IMR-90 (cell line): ENCODE results near the gene ECSIT. TPM values are rescaled to one million over a fixed set of nuclear protein-coding genes. Genes with fewer than 3 reads are reported as not detected.

Experiments
- ATAC-seq: fragments of 200-7000 bp; cut with Tn5 transposase; 2 replicates; pipeline ENCODE4 v1.9.1; 2020; ENCODE audit warnings: low read depth, mild to moderate bottlenecking, moderate library complexity
- BruUV-seq: library from RNA; stranded (reverse); fragments of 400-500 nt; replicated peaks from 2 replicates; lab custom pipeline; 2021; lab: Mats Ljungman, UMichigan
- CTCF ChIA-PET: fragments of 300-600 bp; formaldehyde crosslinking; extraction: SDS; loops from one replicate; lab custom pipeline; 2021; ENCODE audit warnings: antibody characterized with exemption; lab: Yijun Ruan, JAX
- POLR2A ChIA-PET: fragments of 300-600 bp; sonication (Branson Sonifier 250); formaldehyde crosslinking; loops from one replicate; lab custom pipeline; 2022; ENCODE audit warnings: antibody characterized with exemption; ENCODE audit not compliant: unreplicated experiment; lab: Charles Lee
- DNase-seq: peaks from one replicate; pipeline ENCODE4 v3.0.0; 2013
- H2AFZ ChIP-seq: replicated peaks from 2 replicates; pipeline ENCODE3; 2013; ENCODE audit warnings: low read length, mild to moderate bottlenecking; ENCODE audit not compliant: poor library complexity
- H2AK5ac ChIP-seq: 2 replicates; pipeline ENCODE4 v1.6.1; 2013; ENCODE audit warnings: low read depth, low read length, inconsistent platforms
- H2AK9ac ChIP-seq: replicated peaks from 2 replicates; pipeline ENCODE3; 2013; ENCODE audit warnings: mild to moderate bottlenecking, low read depth, low read length, moderate library complexity; ENCODE audit not compliant: poor library complexity
- H2BK120ac ChIP-seq: 2 replicates; pipeline ENCODE4 v1.6.1; 2013; ENCODE audit warnings: low read depth, low read length, inconsistent platforms
- H2BK15ac ChIP-seq: 3 replicates; pipeline ENCODE4 v1.6.1; 2013; ENCODE audit warnings: low read depth, low read length, inconsistent platforms
- H2BK20ac ChIP-seq: 2 replicates; pipeline ENCODE4 v1.6.1; 2013; ENCODE audit warnings: low read depth, mild to moderate bottlenecking, inconsistent platforms, low read length, moderate library complexity
- H2BK5ac ChIP-seq: 2 replicates; pipeline ENCODE4 v1.6.1; 2013; ENCODE audit warnings: mild to moderate bottlenecking, low read depth, low read length, inconsistent platforms; ENCODE audit not compliant: poor library complexity, severe bottlenecking
- H3K14ac ChIP-seq: replicated peaks from 2 replicates; pipeline ENCODE4 v1.6.1; 2013; ENCODE audit warnings: low read depth, low read length, inconsistent platforms
- H3K18ac ChIP-seq: 2 replicates; pipeline ENCODE4 v1.6.1; 2013; ENCODE audit warnings: low read depth, low read length, control low read depth
- H3K23ac ChIP-seq: 2 replicates; pipeline ENCODE4 v1.6.1; 2013; ENCODE audit warnings: low read depth, low read length, inconsistent platforms
- H3K27ac ChIP-seq: 2 replicates; pipeline ENCODE4 v1.5.1; 2013; ENCODE audit warnings: mild to moderate bottlenecking, control low read depth, low read length; ENCODE audit not compliant: insufficient read depth
- H3K27me3 ChIP-seq: 2 replicates; pipeline ENCODE4 v1.6.1; 2013; ENCODE audit warnings: low read length; ENCODE audit not compliant: control insufficient read depth, insufficient read depth
- H3K36me3 ChIP-seq: 2 replicates; pipeline ENCODE4 v1.6.1; 2013; ENCODE audit warnings: low read length, mixed read lengths; ENCODE audit not compliant: control insufficient read depth, insufficient read depth
- H3K4ac ChIP-seq: 2 replicates; pipeline ENCODE4 v1.6.1; 2013; ENCODE audit warnings: low read depth, low read length, inconsistent platforms
- H3K4me1 ChIP-seq: 2 replicates; pipeline ENCODE4 v1.6.1; 2013; ENCODE audit warnings: low read length, mixed read lengths; ENCODE audit not compliant: control insufficient read depth, insufficient read depth
- H3K4me2 ChIP-seq: 2 replicates; pipeline ENCODE4 v1.6.1; 2013; ENCODE audit warnings: low read depth, mild to moderate bottlenecking, control low read depth, low read length, moderate library complexity
- H3K4me3 ChIP-seq: 2 replicates; pipeline ENCODE4 v1.5.1; 2013; ENCODE audit warnings: low read depth, mild to moderate bottlenecking, control low read depth, low read length, moderate library complexity; ENCODE audit not compliant: insufficient read depth
- H3K56ac ChIP-seq: 2 replicates; pipeline ENCODE4 v1.6.1; 2013; ENCODE audit warnings: low read length, inconsistent platforms; ENCODE audit not compliant: insufficient read depth; ENCODE audit errors: extremely low read depth
- H3K79me1 ChIP-seq, 2 experiments: 2 replicates each; pipeline ENCODE4 v1.6.1; 2013; ENCODE audit warnings: low read length in 2 of 2, inconsistent platforms in 1 of 2, low read depth in 1 of 2
- H3K9ac ChIP-seq: 2 replicates; pipeline ENCODE4 v1.6.1; 2013; ENCODE audit warnings: low read depth, low read length, control low read depth
- H3K9me1 ChIP-seq: 2 replicates; pipeline ENCODE4 v1.6.1; 2013; ENCODE audit warnings: low read length, inconsistent platforms; ENCODE audit not compliant: insufficient read depth
- H3K9me3 ChIP-seq: 2 replicates; pipeline ENCODE4 v1.6.1; 2013; ENCODE audit warnings: low read length; ENCODE audit not compliant: control insufficient read depth, insufficient read depth
- H4K20me1 ChIP-seq: 2 replicates; pipeline ENCODE4 v1.6.1; 2013; ENCODE audit warnings: low read length, inconsistent platforms; ENCODE audit not compliant: insufficient read depth
- H4K5ac ChIP-seq: 2 replicates; pipeline ENCODE4 v1.6.1; 2013; ENCODE audit warnings: mild to moderate bottlenecking, low read depth, low read length, control low read depth
- H4K8ac ChIP-seq, 2 experiments: 2 replicates each; pipeline ENCODE4 v1.6.1; 2013; ENCODE audit warnings: low read depth in 2 of 2, low read length in 2 of 2, control low read depth in 1 of 2, inconsistent platforms in 1 of 2
- H4K91ac ChIP-seq: 2 replicates; pipeline ENCODE4 v1.6.1; 2013; ENCODE audit warnings: low read depth, low read length, inconsistent platforms; ENCODE audit not compliant: insufficient read depth
- BHLHE40 ChIP-seq: fragments of 150-350 bp; IDR thresholded peaks from 2 replicates; pipeline ENCODE4 v1.6.1; 2016; ENCODE audit warnings: mild to moderate bottlenecking, low read depth, low read length
- CEBPB ChIP-seq: IDR thresholded peaks from 2 replicates; pipeline ENCODE4 v1.6.1; 2012; ENCODE audit warnings: low read depth, low read length, improper control_type of control experiment
- CHD1 ChIP-seq: IDR thresholded peaks from 2 replicates; pipeline ENCODE4 v1.6.1; 2012; ENCODE audit warnings: low read depth, low read length, improper control_type of control experiment
- FOS ChIP-seq: fragments of 150-350 bp; IDR thresholded peaks from 2 replicates; pipeline ENCODE4 v1.6.1; 2016; ENCODE audit warnings: low read depth, low read length
- MAFK ChIP-seq: IDR thresholded peaks from 2 replicates; pipeline ENCODE4 v1.6.1; 2012; ENCODE audit warnings: low read depth, low read length, improper control_type of control experiment
- MAZ ChIP-seq: IDR thresholded peaks from 2 replicates; pipeline ENCODE4 v1.6.1; 2012; ENCODE audit warnings: low read depth, mild to moderate bottlenecking, low read length, improper control_type of control experiment, moderate library complexity, borderline replicate concordance
- MXI1 ChIP-seq: IDR thresholded peaks from 2 replicates; pipeline ENCODE4 v1.6.1; 2012; ENCODE audit warnings: low read depth, mild to moderate bottlenecking, low read length, moderate library complexity, borderline replicate concordance
- NFE2L2 ChIP-seq: fragments of 150-350 bp; IDR thresholded peaks from 2 replicates; pipeline ENCODE4 v1.6.1; 2016; ENCODE audit warnings: low read depth, mild to moderate bottlenecking, low read length
- POLR2A ChIP-seq: IDR thresholded peaks from 2 replicates; pipeline ENCODE4 v1.6.1; 2012; ENCODE audit warnings: mild to moderate bottlenecking, low read depth, low read length
- RAD21 ChIP-seq: IDR thresholded peaks from 2 replicates; pipeline ENCODE4 v1.6.1; 2012; ENCODE audit warnings: low read length, improper control_type of control experiment
- RCOR1 ChIP-seq: IDR thresholded peaks from 2 replicates; pipeline ENCODE4 v1.6.1; 2012; ENCODE audit warnings: mild to moderate bottlenecking, low read length, improper control_type of control experiment; ENCODE audit not compliant: insufficient replicate concordance
- RFX5 ChIP-seq: IDR thresholded peaks from 2 replicates; pipeline ENCODE4 v1.8.0; 2012; ENCODE audit warnings: low read depth, mild to moderate bottlenecking, low read length, moderate library complexity
- SMC3 ChIP-seq: fragments of 150-350 bp; IDR thresholded peaks from 2 replicates; pipeline ENCODE4 v1.6.1; 2016; ENCODE audit warnings: low read depth, mild to moderate bottlenecking, antibody characterized with exemption, low read length, moderate library complexity
- WGBS, 2 experiments: methylation state at CpG; one replicate each; pipeline versions ENCODE4 v1.1.5 to v1.1.7; 2013; ENCODE audit warnings: missing lambda C conversion rate in 2 of 2; ENCODE audit not compliant: insufficient read length in 1 of 2; ENCODE audit errors: extremely low coverage in 2 of 2; 5-methylcytosine and 5-hydroxymethylcytosine counted together
- dilution Hi-C: fragments of 300-500 bp; cut with HindIII; formaldehyde crosslinking; loops from one replicate; pipeline ENCODE4 v1.14.3; 2018; ENCODE audit warnings: low sequenced_read_pairs; ENCODE audit not compliant: unreplicated experiment
- in situ Hi-C: fragments of 300-500 bp; cut with MboI; formaldehyde crosslinking; loops from 3 replicates; pipeline ENCODE4 v1.14.3; 2019; ENCODE audit warnings: low sequenced_read_pairs, inconsistent platforms, mixed read lengths
- intact Hi-C: fragments of 100-400 bp; cut with micrococcal nuclease; formaldehyde crosslinking; loops from 2 replicates; pipeline ENCODE4 v1.10.0; 2022
- polyA plus RNA-seq, 3 experiments: library from polyadenylated mRNA; depleted of rRNA; stranded (reverse); fragments of >200 nt; gene quantifications; 2 replicates each; pipeline ENCODE4 v1.2.3, GENCODE V29; 2012; ENCODE audit warnings: low replicate concordance in 1 of 3
- total RNA-seq: library from RNA; depleted of rRNA; stranded (reverse); fragments of >200 nt; gene quantifications from 2 replicates; pipeline ENCODE4 v1.2.3, GENCODE V29; 2012
- TF ChIP-seq, protein P1 (sequence below): fragments of 150-350 bp; IDR thresholded peaks from 2 replicates; pipeline ENCODE4 v1.6.1; 2016; ENCODE audit warnings: low read depth, mild to moderate bottlenecking, low read length, moderate library complexity, borderline replicate concordance
- TF ChIP-seq, protein P2 (sequence below): conservative IDR thresholded peaks from 2 replicates; pipeline ENCODE4 v1.5.1; 2012; ENCODE audit warnings: mild to moderate bottlenecking, low read depth, low read length, improper control_type of control experiment
- TF ChIP-seq, protein P3 (sequence below): fragments of 150-350 bp; IDR thresholded peaks from 2 replicates; pipeline ENCODE4 v1.6.1; 2017; ENCODE audit warnings: mild to moderate bottlenecking, antibody characterized with exemption, low read length, low read depth

Gene ECSIT
- total and polyA plus RNA-seq, 2 of the 4 experiments (the other 2 are of a cell fraction) = 30.5 to 42.3 TPM

DNA sequence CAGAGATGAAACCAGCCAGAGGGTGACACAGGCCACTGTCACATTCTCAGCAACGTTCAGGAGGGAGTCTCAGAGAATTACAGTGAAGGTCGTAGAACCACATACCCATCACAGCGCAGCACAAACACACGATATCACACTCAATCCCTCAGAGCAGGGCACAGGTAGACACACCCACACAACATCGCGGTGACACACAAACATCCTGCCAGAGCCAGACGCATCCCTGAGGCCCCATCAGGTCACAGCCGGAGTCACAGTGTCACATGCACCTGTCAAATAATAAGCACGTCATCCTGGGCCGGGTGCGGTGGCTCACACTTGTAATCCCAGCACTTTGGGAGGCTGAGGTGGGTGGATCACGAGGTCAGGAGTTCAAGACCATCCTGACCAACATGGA, 65.5 kb downstream of the ECSIT start:
- ChIA-PET CTCF (no interaction called here), POLR2A (no interaction called here)
- H3K27me3 ChIP-seq = no peaks in the 10 kb centered on the region; the same call in 1 of the 2 replicates
- intact Hi-C loops (no loop called here), in situ Hi-C loops (no loop called here), dilution Hi-C loops (no loop called here)
- no peak overlapping the region for H4K91ac ChIP-seq
- TF ChIP-seq RFX5 (no peak), RCOR1 (no peak), SMC3 (no peak), RAD21 (no peak), FOS (no peak), POLR2A (no peak), NFE2L2 (no peak), BHLHE40 (no peak), CEBPB (no peak), MXI1 (no peak), CHD1 (no peak), MAZ (no peak), MAFK (no peak)
- TF ChIP-seq, protein P1, sequence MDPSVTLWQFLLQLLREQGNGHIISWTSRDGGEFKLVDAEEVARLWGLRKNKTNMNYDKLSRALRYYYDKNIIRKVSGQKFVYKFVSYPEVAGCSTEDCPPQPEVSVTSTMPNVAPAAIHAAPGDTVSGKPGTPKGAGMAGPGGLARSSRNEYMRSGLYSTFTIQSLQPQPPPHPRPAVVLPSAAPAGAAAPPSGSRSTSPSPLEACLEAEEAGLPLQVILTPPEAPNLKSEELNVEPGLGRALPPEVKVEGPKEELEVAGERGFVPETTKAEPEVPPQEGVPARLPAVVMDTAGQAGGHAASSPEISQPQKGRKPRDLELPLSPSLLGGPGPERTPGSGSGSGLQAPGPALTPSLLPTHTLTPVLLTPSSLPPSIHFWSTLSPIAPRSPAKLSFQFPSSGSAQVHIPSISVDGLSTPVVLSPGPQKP = no peak
- TF ChIP-seq, protein P2, sequence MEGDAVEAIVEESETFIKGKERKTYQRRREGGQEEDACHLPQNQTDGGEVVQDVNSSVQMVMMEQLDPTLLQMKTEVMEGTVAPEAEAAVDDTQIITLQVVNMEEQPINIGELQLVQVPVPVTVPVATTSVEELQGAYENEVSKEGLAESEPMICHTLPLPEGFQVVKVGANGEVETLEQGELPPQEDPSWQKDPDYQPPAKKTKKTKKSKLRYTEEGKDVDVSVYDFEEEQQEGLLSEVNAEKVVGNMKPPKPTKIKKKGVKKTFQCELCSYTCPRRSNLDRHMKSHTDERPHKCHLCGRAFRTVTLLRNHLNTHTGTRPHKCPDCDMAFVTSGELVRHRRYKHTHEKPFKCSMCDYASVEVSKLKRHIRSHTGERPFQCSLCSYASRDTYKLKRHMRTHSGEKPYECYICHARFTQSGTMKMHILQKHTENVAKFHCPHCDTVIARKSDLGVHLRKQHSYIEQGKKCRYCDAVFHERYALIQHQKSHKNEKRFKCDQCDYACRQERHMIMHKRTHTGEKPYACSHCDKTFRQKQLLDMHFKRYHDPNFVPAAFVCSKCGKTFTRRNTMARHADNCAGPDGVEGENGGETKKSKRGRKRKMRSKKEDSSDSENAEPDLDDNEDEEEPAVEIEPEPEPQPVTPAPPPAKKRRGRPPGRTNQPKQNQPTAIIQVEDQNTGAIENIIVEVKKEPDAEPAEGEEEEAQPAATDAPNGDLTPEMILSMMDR = no peak
- TF ChIP-seq, protein P3, sequence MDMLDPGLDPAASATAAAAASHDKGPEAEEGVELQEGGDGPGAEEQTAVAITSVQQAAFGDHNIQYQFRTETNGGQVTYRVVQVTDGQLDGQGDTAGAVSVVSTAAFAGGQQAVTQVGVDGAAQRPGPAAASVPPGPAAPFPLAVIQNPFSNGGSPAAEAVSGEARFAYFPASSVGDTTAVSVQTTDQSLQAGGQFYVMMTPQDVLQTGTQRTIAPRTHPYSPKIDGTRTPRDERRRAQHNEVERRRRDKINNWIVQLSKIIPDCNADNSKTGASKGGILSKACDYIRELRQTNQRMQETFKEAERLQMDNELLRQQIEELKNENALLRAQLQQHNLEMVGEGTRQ = no peak
- H3K23ac ChIP-seq = no peak overlapping the region
- no peak overlapping the region for H2BK15ac ChIP-seq
- no peak overlapping the region for H3K18ac ChIP-seq
- ATAC-seq (no peak), DNase-seq (no peak)
- H2BK120ac ChIP-seq = no peak overlapping the region
- no peak overlapping the region for H2BK20ac ChIP-seq
- WGBS, 2 experiments = 80% methylated on average over 1 of the region's 12 CpGs; no CpG with 5 or more reads in 1 of the 2 experiments
- H2BK5ac ChIP-seq = no peak overlapping the region
- peak overlapping the region; percentile 11 for H2AFZ ChIP-seq
- no peak overlapping the region for H4K8ac ChIP-seq
- H3K36me3 ChIP-seq = no peaks in the 10 kb centered on the region
- peaks cover 8% of the 10 kb centered on the region; the same call in 1 of the 2 replicates for H4K20me1 ChIP-seq
- H2AK5ac ChIP-seq = no peak overlapping the region
- no peaks in the 10 kb centered on the region for H3K4me1 ChIP-seq
- no peak overlapping the region for H3K14ac ChIP-seq
- H4K5ac ChIP-seq = no peak overlapping the region
- H3K4ac ChIP-seq = no peak overlapping the region
- no peak overlapping the region for H2AK9ac ChIP-seq
- H3K27ac ChIP-seq = no peak overlapping the region
- H3K9me1 ChIP-seq = peaks cover 9% of the 10 kb centered on the region
- H3K56ac ChIP-seq = no peak overlapping the region
- no peaks in the 10 kb centered on the region for H3K79me1 ChIP-seq
- H3K4me2 ChIP-seq = no peak overlapping the region
- no peaks in the 10 kb centered on the region for H3K9me3 ChIP-seq
- no TSS peak for BruUV-seq
- no peak overlapping the region for H3K4me3 ChIP-seq
- no peak overlapping the region for H3K9ac ChIP-seq
